HepG2 (cell line): ENCODE measurements around the gene AS3MT.

Source experiments
- REPIN1 ChIP-seq: sonication (generic); formaldehyde crosslinking; IDR thresholded peaks from 2 replicates; pipeline ENCODE4 v1.8.0; 2022; ENCODE audit warnings: missing genetic modification reagents, low read depth, mild to moderate bottlenecking, borderline replicate concordance
- ZFP62 ChIP-seq: sonication (generic); formaldehyde crosslinking; IDR thresholded peaks from 2 replicates; pipeline ENCODE4 v1.4.0; 2020; ENCODE audit warnings: missing genetic modification reagents
- ZNF121 ChIP-seq: sonication (generic); formaldehyde crosslinking; IDR thresholded peaks from 2 replicates; pipeline ENCODE4 v1.5.0; 2020; ENCODE audit warnings: mild to moderate bottlenecking, missing genetic modification reagents
- TF ChIP-seq, protein P1 (sequence below): sonication (generic); formaldehyde crosslinking; IDR thresholded peaks from 2 replicates; pipeline ENCODE4 v1.5.0; 2020; ENCODE audit warnings: mild to moderate bottlenecking, missing genetic modification reagents, moderate library complexity

GRCh38 chr10:102948176-102948575 is 78.9 kb downstream of the AS3MT start:
- TF ChIP-seq REPIN1 (CRISPR knock-in tag) (no peak), ZNF121 (CRISPR knock-in tag) (no peak), ZFP62 (CRISPR knock-in tag) (no peak)
- TF ChIP-seq, protein P1, sequence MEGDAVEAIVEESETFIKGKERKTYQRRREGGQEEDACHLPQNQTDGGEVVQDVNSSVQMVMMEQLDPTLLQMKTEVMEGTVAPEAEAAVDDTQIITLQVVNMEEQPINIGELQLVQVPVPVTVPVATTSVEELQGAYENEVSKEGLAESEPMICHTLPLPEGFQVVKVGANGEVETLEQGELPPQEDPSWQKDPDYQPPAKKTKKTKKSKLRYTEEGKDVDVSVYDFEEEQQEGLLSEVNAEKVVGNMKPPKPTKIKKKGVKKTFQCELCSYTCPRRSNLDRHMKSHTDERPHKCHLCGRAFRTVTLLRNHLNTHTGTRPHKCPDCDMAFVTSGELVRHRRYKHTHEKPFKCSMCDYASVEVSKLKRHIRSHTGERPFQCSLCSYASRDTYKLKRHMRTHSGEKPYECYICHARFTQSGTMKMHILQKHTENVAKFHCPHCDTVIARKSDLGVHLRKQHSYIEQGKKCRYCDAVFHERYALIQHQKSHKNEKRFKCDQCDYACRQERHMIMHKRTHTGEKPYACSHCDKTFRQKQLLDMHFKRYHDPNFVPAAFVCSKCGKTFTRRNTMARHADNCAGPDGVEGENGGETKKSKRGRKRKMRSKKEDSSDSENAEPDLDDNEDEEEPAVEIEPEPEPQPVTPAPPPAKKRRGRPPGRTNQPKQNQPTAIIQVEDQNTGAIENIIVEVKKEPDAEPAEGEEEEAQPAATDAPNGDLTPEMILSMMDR (CRISPR knock-in tag), result no peak
